GM18870 (cell line): ENCODE data around the gene SCPEP1.
"Not testable (repeated sequence)": the region's sequence is repeated elsewhere in the genome, so short reads cannot be mapped to it uniquely, and the experiment has no call there.

Experiments used
- ATAC-seq: cut with Tn5 transposase; IDR thresholded peaks from one replicate; pipeline ENCODE4 v1.9.1; 2021; ENCODE audit warnings: moderate library complexity; ENCODE audit not compliant: unreplicated experiment

SCPEP1 gene

GRCh38 chr17:56960596-56961538, 17.1 kb upstream of the SCPEP1 start, which contains the start of gene COIL:
Gene COIL (minus strand): TSS chr17:56961050. CDS start chr17:56961019, 31 bp downstream.
- peak; percentile 89 for ATAC-seq

DNA sequence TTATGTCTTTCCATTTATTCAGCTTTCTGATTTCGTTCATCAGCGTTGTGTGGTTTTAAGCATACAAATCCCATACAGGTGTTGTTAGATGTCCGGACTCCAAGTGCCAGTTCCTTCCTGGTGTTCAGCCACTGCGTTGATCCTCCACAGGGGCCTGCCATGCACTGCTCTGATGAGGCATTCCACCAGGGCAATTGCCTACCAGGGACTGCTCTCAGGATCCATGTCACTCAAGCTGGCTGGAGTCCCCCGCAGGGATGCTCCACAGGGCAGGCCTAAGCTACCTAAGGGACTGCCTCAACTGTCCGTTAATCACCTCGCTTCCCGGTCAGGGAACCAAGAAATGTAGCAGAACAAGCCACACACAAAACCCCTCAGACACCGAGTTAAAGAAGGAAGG, 12.7 kb upstream of the SCPEP1 start:
- not testable (repeated sequence) for ATAC-seq

- ATAC-seq = not testable (repeated sequence)
Measured at GRCh38 chr17:56965681-56966080, 12.2 kb upstream of the SCPEP1 start.

DNA sequence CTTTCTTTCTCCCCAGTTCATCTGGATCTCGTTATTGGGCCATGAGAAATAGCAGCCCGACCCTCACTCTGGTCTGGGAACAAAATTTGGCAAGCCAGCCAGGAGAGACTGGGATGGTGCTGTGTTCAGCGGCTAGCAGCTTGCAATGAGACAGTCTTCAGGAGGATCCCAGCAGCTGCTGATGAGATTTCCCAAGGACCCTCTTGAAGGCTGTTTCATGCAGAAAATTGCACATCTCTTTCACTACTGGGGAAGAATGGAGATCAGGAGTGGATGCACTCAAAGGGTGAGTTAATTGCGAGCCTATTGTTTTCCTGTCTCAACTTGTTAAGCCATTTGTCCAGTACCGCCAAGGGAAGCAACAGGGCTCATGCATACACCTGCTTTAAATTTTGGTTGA, 11.6 kb upstream of the SCPEP1 start:
- no peak for ATAC-seq

- no peak for ATAC-seq
Measured at GRCh38 chr17:56970974-56971373, 7.0 kb upstream of the SCPEP1 start.

DNA sequence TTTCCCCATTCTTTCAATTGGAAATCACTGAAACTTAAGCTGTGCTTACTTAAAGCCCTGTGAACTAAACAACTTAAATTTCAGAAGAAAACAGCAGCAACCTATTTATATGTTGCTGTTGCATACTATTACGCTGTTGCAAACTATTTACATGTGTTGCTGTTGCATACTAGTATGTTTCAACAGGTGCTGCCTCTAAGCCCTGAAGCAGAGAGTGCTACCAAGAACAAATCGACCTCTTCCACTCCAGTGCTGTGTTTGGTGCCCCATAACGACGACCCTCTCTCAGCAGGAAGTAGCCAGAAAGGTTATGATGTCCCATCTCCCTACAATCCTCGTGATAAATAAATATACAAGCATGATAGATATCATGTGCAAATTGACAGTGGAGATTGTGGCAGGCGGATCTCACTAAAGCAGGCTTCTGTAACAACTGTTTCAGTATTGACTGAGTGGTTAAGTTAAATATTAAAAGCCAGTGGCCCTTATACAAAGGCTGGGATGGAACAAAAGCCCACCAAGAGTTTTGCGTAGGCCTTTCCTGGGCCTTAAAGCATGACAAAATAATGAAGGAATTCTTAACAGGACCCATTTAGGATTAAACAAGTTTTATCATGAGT, 5.7 kb upstream of the SCPEP1 start:
- no peak for ATAC-seq

GRCh38 chr17:56973520-56973919, 4.4 kb upstream of the SCPEP1 start:
- no peak for ATAC-seq

GRCh38 chr17:56974055-56974454, 3.9 kb upstream of the SCPEP1 start:
- ATAC-seq = no peak

DNA sequence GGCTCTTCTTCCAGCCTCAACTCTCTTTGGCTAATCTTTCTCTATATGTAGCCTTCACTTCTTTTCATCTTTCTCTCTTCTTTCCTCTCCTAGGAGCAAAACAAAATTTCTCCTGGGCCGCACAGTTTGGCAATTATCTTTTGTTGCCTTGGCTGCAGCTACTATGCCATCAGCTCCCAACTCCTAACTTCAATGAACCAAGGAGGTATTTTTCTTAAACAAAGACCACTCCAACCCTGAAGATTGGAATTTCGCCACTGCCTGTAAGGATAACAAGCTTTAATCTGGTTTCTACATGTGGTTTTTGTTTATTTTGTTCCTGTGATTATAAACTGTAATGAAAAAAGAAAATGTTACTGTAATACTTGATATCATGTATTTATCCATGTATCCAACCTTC, 2.3 kb upstream of the SCPEP1 start:
- ATAC-seq = no peak

GRCh38 chr17:56976941-56977608, 856 bp upstream of the SCPEP1 start:
- no peak for ATAC-seq

- peak; percentile 19 for ATAC-seq
Measured at GRCh38 chr17:56978441-56979090, 635 bp downstream of the SCPEP1 start.

DNA sequence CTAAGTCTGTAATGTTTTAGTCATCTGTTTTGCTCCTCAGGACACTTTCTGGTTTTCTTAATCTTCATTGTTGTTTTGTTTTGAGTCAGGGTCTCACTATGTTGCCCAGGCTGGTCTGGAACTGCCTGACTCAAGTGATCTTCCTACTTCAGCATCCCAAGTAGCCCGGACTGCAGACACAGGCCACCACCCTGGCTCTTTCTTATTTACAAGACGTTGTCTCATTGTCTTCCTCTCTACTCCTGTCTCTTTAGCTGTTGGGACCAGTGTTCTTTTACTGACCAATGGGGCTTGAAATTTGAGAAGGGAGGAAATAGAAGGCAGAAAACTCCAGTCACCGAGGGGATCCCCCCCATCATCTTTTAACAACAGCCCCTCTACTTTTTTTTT, 1.2 kb downstream of the SCPEP1 start:
- peak; percentile 18 for ATAC-seq

- ATAC-seq = not testable (repeated sequence)
Measured at GRCh38 chr17:56980526-56980925, 2.6 kb downstream of the SCPEP1 start.

DNA sequence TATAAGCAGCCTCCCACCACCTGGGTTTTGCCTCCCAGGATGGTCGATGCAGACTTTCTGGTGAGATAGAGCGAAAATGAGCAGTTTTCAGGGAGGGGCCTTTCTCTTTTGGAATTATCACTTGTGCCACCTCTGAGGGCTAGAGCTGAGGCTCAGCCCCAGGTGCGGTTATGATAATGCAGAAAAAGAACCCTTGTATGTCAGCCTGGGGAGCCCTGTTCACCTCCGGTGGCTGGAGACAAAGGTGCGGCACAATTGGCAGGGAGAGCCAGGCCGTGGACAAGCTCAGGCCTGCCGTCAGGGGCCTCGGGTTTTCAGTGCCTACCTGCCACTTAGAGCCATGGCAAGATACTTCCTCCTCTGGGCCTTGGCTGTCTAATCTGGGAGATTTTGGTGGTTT, 4.4 kb downstream of the SCPEP1 start:
- ATAC-seq = no peak

GRCh38 chr17:56983366-56983765, 5.4 kb downstream of the SCPEP1 start:
- no peak for ATAC-seq

GRCh38 chr17:56985371-56986162, 7.6 kb downstream of the SCPEP1 start:
- ATAC-seq = no peak

DNA sequence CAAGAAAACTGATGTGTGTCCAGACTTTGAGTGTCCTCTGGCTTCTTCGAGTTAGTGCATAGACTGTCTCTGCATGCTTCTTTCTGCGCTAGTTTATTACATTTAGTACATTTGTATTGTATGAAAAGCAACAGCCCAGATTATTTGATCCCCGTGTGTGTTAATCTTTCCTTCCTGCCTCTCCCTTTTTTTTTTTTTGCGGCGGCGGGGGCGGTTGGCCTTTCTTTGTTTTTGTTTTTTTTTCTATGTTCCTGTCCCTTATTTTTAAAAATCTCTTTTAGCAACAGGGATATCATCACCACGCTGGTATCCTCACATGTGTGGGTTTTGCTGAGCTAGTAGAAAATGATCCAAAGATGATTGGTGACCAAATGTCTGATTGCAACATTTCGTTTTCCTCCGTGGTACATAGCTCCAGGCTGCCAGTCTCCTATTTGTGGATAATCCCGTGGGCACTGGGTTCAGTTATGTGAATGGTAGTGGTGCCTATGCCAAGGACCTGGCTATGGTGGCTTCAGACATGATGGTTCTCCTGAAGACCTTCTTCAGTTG, 9.4 kb downstream of the SCPEP1 start:
- no peak for ATAC-seq

DNA sequence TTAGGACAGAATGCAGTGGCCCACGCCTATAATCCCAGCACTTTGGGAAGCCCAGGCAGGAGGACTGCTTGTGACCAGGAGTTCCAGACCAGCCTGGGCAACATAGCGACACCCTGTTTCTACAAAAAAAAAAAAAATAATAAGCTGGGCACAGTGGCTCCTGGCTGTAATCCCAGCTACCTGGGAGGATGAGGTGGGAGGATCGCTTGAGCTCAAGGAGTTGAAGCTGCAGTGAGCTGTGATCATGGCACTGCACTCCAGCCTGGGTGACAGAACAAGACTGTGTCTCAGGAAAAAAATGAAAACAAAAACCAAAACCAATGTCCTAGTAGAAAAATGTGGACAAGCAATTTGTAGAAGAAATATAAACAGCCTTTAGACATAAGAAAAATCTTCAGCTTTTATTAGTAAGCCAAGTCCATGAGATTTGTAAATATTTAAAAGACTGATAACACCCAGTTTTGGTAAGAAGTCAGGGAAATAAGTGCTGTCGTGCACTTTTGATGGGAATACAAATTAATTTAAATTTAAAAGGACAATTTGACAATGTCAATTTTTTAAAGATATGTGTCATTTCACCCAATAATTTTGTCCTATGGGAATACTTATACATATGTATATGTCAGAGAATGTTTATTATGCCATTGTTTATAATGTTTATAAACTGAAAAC, 11.1 kb downstream of the SCPEP1 start:
- no peak for ATAC-seq

GRCh38 chr17:56992364-56992763, 14.4 kb downstream of the SCPEP1 start:
- no peak for ATAC-seq
